SIG-M5 treated with dmso at 0.1 percent for 504 hours (cell line): Measurements from ENCODE around the gene ATP10B.
A peak's percentile ranks its signal among the peaks of the same experiment; 100 is the strongest.

Experiments
- DNase-seq: peaks from one replicate; lab custom pipeline; 2025; ENCODE audit not compliant: unreplicated experiment; lab: John Stamatoyannopoulos, UW

The ATP10B gene

DNA sequence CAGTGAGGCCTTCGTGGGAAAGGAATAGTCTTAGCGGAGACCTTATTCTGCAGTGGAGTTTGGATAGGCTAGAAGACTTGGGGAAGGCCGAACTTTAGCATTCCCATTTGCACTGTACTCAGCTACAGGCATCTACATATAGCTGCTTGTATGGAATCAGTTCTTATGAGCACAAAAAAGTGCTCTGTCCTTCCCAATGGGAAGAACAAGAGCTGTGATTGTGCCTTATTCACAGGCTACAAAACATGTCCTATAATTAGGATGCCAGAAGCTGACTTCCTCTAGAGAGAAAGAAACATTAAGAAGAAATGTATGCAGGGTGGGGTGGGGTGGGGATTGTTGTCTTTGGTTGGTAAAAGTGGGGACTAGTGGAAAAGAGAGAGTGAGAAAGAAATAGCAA, 154.7 kb downstream of the ATP10B start:
- DNase-seq: no peak

DNA sequence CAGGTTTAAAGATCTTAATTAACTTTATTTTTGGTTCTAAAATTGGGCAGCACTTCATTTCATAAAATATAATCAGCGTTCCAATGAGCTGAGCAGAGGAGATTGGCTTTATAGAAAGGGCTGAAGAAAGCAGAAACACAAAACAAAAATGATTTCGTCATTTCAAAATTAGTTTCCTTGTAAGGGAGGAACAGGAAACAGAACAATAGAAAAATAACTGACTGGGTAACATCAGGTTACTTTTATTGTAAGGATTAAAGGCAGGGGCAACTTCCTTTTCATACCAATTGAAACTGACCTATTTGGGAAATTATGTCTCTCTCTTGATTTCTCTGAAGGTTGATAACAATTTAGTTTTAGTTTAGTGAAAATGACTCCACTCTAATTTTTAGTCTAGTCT, 157.1 kb downstream of the ATP10B start:
- peak; percentile 60 for DNase-seq

DNA sequence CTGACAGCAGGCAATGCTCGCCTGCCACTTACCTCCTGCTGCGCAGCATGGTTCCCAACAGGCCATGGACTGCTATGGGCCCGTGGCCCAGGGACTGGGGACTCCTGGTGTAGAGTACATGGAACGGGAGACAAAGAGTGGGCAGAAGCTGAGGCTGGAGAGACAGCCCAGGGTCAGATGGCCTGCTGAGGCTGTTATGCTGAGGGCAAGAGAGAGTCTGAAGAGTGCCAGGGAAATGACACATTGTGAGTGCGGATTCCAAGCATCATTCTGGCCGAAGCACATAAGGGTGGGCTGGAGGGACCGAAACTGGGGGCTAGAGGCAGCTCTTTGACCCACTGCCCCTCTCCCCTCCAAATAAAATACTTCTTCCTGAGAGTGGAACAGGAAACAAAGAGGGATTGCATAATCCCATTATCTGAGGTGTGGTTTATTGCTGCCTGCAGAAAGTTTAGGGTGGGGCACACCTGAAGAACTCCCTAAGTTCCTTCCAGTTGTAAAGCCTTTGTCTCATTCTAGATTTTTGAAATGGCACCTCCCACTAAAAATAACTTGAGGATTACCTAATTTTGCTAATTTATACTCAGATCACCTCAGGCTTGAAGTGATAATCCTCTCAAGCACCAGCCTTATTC, 158.1 kb downstream of the ATP10B start:
- no peak for DNase-seq

DNA sequence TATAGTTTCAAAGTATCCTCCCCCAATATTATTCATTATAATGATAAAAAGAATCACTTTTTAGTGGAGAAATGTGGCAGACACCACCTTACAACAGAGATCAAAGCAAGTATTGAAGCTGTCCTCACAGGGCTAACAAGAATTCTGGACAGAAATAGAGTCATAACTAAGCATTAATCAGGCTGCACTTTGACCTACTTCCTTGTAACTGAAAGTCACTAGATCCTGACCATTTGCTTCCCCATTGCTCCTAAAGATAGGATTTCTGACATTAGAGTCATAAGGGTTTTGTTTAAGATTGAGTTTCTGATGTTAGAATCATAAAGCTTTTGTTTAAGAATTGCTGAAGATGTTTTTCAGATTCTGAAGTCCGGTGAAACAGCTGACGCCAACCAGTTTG, 159.7 kb downstream of the ATP10B start:
- no peak for DNase-seq

DNA sequence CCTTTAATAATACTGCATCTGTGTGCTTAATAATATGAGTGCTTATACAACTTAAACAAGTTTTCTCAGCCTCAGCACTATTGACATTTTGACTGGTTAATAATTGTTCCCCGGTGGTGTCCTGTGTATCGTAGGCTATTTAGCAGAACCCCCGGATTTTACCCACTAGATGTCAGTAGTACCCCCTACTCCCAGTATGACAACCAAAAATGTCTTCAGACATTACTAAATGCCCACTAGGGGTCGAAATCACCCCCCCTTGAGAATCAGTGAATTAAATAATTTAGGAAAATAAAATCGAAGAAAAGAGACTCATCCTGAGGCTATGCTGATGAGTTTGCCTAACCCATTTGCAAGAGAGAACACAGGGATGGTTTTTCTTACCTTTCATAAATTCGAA, 166.3 kb downstream of the ATP10B start:
- DNase-seq: peak; percentile 43

DNA sequence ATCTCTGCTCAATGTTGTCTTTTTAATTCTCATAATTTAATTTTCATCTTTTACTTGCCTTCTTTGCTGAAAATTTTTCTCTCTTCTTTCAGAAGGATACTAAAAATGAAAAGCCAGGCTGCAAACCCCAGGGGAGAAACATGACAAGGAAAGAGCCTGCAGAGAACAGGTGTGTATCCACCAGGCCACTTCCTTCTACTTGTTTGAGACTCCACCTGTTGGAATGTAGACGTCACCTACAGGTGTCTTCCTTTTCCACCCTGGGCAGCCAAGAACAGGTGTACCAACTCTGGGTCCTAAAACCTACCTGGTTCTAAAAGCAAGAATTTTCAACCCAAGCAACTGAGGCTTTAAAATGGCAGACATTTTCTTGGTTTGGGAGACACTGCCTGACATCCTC, 166.8 kb downstream of the ATP10B start:
- peak; percentile 31 for DNase-seq

DNA sequence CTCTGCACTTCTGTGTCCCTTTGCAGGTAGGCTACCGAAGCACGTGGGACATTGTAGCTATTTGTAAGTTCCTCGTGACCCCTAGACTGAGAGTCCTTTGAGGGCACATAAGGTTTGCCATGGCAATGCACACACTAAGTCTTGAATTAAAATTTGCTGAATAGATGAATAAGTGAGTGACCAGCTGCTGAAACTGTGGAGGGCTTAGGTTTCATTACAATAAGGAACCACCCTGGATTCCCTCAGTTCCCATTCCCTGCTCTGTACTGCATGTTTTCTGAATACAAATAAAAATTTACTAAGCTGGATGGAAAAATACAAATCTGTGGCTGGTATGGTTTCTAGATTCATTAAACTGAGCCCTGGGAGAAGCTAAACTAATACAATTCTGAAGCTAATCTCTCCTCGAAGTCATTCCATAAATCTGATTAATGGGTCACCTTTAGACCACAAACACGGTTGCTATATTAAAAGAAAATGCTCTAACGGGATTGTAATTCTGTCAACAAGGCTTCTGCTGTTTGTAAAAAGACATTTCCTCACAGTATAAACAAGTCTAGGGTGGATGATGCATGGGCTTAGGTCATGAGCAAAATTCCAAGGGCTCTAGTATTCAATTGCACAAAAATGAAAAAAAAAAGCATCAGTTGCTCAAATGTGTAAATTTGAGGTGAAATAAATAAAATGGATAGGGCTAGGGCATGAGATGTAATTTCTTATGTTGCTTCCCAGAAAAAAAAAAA, 172.3 kb downstream of the ATP10B start:
- no peak for DNase-seq

DNA sequence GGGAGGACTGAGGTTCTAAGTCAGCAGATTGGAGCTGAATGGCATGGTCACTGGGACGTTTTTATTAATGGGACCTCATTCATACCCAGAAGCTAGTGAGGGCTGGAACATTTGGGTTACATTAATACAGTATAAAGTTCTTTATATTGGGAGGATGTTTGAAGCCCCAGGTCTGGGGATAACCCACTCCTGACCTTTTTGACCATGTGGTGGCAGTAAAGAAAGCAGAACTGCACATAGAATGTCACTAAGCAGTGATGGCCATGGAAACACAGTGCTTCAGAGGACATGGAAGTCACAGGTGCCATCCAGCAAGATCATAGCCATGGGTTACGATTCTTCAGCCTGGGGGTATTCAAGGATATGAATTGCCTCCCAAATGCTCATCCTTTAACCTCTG, 176.0 kb downstream of the ATP10B start:
- DNase-seq: no peak

DNA sequence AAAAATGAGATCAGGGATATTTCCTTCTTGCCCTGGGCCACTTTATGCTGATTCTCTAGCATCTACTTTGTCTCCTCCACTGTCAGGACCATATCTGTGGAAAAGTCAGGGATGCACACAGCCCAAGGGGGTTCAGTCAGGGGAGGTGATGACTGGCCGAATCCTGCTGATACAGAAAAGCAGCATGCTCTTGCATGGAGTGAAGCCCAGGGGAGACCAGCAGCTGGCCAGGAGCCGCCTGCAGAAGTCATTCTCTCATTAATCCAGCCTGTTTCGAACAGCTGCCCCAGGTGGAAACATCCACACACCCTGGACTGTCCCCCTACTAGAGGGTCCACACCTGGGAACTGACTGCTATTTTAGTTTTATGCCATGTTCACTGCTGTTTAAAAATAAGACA, 177.1 kb downstream of the ATP10B start:
- DNase-seq: no peak

DNA sequence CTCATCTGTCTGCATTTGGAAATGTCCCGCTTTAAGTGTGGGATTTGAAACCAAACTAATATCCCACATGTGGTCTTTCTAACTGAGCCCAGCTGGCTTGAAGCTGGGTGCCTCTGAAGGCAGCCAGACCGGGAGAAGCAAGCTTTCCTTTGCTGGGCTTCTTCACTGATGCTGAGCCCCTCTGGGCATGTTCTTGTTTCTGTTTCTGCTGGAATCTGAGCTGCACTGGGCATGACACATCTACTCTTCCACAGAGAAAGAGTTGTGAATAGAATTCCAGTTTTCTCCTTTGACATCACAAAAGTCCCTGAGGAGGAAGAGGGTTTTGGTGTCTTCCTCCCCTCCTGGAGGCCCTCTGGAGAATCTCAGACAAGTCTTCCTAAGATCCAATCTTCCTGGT, 179.5 kb downstream of the ATP10B start:
- DNase-seq: no peak

DNA sequence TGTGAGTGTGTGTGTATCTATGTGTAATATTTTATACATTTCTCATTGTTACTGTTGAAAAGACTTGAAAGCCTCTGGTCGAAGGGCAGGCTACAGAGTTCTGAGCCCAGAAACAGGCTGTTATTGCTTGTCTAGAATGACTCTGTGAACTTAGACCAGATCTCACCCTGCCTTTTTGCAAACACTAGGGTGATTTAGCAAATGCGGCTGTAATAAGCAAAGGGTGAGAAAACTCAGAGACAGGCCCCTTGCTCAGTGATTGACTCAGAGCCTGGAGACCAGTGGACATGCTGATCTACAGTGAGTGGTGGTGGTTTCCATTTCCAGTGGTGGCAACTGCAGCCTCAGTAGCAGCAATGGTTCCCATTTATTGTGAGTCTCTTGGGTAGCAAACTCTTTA, 183.7 kb downstream of the ATP10B start:
- no peak for DNase-seq

DNA sequence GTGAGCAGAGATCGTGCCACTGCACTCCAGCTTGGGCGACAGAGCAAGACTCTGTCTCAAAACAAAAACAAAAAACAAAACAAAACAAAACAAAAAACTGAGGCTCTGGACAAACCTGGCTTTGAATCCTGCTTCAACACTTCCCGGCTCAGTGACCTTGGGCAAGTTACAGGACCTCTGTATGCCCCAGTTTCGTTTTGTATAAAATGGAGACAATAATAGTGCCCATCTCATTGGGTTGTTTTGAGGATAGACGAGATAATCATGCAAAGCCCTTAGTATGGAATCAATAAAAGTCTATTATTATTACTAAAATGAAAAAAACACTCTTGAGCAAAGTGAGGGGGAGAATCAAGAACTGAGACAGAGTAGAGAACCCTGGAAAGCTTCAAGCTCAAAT, 184.9 kb downstream of the ATP10B start:
- DNase-seq: no peak

DNA sequence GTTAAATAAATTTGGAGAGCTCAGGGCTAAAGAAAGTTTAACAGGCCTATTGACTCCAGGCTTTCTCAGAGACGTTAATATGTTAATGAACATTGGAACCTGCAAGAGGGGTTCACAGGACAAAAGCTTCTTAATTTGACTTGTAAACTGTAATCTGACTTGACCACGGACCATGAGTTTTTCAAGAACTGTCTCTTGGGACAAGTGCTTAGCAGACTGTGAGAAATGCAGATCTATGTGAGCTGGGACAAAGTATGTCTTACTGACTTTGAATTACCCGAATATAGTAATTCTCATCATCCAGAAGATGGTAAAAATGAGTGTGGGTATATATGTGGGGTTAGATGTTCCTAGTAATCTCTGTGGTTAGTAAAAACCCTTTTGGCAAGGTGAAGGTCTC, 186.6 kb downstream of the ATP10B start:
- no peak for DNase-seq

DNA sequence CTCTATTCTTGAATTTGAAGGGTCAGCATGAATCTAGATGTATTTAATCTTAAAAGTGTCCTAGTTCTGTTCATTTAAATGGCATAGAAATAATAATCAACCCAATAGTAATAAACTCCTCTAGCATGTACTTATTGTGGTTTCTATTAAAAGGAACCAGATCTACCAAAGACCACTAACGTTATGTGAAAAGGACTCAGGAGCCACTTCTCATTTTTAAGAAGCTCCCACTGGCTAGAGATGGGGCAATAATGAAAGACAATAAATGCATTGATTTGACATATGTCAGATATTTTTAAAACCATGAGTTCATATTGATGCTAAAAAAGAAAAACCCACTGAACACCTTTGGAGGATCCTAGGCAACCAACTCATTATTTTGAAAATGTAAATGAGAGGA, 191.9 kb downstream of the ATP10B start:
- peak; percentile 16 for DNase-seq

DNA sequence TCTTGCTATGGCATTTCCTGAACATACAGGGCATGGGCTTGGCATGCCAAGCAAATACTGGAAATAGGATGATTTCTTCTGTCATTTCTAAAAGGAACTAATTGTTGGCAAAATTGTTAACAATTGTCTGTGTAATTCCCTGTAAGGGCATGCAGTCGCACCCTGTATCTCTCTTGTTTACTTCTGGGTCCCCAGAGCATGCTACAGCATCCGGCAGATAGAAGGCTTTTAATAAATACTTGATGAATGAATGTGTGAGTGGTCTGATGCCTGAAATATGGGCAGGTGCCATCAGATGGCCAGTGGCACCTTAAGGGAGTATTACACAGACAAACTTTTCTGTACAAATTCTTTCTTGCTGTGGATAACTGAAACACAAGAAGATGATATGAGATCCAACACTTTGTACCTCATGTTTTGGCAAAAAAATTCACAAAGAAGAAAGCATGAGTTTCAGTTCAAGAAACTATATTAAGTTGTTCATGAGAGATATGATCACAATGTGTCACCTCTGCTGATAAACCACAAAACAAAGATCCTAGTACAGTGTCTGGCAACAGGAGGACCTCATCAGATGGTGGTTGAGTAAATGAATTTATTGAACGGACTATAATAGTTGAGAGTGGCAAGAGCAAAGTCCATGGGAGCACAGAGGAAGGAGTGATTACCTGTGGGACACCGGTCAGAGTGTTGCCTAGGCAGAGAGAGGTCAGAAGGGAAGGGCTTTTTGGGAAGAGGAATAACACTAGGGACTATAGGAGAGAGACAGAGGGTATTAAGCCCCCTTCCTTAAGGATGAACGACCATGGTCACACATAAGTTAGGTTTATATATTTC, 194.2 kb downstream of the ATP10B start:
- DNase-seq: no peak

DNA sequence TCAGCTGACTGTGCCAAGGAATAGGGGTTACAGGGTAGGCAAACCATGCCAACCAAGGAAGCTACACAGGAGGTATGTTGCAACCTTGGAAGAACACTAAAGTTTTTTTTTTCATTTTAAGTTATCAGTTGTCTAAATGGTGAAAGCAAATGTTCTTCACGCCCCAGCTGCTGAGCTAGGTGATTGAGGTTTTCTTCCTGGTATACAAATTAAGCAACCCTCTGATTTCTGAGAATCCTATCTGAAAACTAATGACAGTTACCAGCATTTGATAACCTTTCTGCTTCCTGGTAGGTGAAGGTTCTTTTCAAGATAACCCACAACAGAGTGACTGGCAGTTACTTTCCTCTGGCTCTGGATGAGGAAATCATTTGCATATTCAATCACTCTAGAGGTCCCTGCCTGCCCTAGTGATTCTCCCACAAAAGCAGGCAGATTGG, 194.9 kb downstream of the ATP10B start:
- no peak for DNase-seq

DNA sequence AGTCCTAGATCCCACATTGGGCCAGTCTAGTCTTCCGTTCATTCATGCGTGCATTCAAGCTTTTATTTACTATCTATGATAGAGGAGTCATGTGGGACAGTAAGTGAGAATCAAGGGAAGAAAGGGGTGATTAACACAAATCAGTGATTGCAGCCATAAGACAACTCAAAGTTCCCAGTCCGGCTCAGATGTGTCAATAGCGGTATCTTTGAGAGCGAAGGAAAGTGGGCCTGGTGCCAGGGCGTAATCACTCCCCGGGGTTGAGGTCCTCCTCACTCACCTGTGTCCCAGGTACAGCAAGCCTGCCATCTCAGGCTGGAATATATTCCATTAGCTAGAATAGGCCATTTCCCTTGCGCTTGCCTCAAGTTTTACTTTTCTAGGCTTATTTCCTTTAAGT, 196.3 kb downstream of the ATP10B start:
- DNase-seq: no peak

DNA sequence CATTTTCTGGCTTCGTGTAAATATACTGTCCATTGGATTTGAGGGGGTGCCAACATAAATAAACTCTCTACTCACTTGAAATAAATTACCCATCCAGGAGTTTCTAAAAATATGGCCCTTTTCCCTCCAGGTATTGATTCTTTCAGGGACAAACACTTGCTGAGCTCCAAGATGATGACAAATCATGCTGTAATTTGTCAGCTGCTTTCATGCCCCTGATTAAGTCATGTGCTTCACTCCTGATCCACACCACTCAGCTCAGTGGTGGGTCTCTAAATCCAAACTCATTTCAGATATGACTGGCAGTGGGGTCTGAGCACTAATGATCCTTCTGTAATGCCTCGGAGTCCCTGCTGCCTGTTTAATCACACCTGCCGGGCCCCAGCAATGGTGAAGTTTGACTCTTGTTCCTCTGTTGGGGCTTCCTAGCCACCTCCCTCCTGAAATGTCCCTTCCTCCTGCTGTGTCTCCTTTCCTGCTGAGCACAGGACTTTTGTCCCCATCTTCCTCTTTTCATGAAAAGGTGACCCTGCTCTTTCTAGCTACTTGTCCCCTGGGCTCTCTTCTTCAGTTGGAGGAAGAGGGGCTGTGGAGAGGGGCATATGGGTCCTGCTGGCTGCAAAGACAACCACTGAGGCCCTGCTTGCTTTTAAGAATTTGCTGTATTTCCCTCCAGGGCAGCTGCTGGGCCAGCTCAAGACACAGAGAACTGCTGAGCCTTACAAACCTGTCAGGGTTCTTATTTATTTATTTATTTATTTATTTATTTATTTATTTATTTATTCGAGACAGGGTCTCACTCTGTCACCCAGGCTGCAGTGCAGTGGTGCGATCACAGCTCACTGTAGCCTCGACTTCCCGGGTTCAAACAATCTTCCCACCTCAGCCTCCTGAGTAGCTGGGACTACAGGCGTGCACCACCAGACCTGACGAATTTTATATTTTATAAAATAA, 200.0 kb downstream of the ATP10B start:
- no peak for DNase-seq

DNA sequence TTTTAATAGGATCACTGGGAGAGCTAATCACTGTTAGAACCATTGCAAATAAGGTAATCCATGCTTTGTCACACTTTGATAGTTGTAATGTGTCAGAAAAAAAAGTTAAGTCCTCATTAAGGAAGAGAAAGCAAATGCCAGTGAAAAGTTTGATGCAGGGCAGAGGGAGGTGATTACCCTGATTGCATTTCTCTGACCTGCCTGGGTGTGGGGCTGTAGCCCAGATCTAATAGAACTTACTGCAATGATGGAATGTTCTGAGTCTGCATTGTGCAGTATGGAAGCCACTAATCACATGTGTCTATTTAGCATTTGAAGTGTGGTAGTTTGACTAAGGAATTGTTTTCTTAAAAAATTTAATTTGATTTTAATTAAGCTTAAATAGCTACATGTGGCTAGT, 202.7 kb downstream of the ATP10B start:
- DNase-seq: peak; percentile 9

DNA sequence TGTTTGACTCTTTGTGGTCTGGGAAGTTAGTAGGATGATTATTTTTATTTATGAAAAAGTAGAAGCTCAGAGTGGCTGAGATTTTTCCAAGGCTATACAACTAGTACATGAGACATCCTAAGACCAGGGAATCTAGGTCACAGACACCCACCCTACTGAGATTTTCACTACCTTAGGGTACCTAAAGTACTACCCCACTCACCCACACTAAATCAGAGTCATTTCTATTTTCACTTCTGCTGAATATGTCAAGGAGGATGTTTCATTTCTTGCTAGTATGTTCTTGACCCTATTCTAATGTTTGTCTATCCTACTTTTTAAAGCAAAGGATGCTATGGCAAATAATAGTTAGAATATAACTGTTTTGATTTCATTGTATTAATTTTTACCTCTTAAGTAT, 206.0 kb downstream of the ATP10B start:
- DNase-seq: no peak
